ENCODE measurements around the gene HES6.

HES6 gene

GRCh38 chr2:238247841-238248453 is 8.1 kb upstream of the HES6 start:
- no peak overlapping the region for H3K27ac ChIP-seq (ENCODE audit: extremely low read depth, low read depth, low read length)
- peaks cover 0 to 8% of the 10 kb centered on the region in 2 experiments; a peak in 1 of 3 replicates for H3K36me3 ChIP-seq (ENCODE audit: control insufficient read depth in 2 of 2, insufficient read depth in 1 of 2, low read length in 2 of 2)

GRCh38 chr2:238247002-238247822 is 7.4 kb upstream of the HES6 start:
- CTCF ChIA-PET: interaction anchor here (0.7 to 2.7 kb wide), 3 partner anchors 9 to 16 kb away, joined by 3 to 7 read pairs (median 7); no protein-coding TSS in a partner anchor
- POLR2A ChIA-PET: no interaction called here
- no peak overlapping the region for H3K4me3 ChIP-seq (ENCODE audit: low read depth, low read length)
- H3K4me1 ChIP-seq (ENCODE audit: control insufficient read depth, insufficient read depth, low read length): peaks cover 4% of the 10 kb centered on the region
- TF ChIP-seq ZNF623 (tag by site-specific recombination; IDR thresholded peaks at IDR 0.05): peak; percentile 63
- no peak for TF ChIP-seq SP7 (tag by site-specific recombination; IDR thresholded peaks at IDR 0.05)
- peaks cover 0 to 8% of the 10 kb centered on the region in 2 experiments; a peak in 1 of 3 replicates for H3K36me3 ChIP-seq (ENCODE audit: control insufficient read depth in 2 of 2, insufficient read depth in 1 of 2, low read length in 2 of 2)
- no peak overlapping the region for H3K27ac ChIP-seq (ENCODE audit: extremely low read depth, low read depth, low read length)
- H3K9me3 ChIP-seq (ENCODE audit: control insufficient read depth, insufficient read depth, low read depth, low read length): no peaks in the 10 kb centered on the region

More at GRCh38 chr2:238247841-238248453, 8.1 kb upstream of the HES6 start:
- ChIA-PET POLR2A (no interaction called here), CTCF (interaction anchor here (0.6 to 2.7 kb wide), 5 partner anchors 8 to 772 kb away, joined by 3 to 7 read pairs (median 5); no protein-coding TSS in a partner anchor)
- Histone ChIP-seq H3K4me1 (ENCODE audit: control insufficient read depth, insufficient read depth, low read length) (peaks cover 4% of the 10 kb centered on the region), H3K4me3 (ENCODE audit: low read depth, low read length) (no peak overlapping the region), H3K9me3 (ENCODE audit: control insufficient read depth, insufficient read depth, low read depth, low read length) (no peaks in the 10 kb centered on the region)
- no peak for TF ChIP-seq ZNF76 (tag by site-specific recombination; IDR thresholded peaks at IDR 0.05; ENCODE audit: borderline replicate concordance, low read depth)
- peak; percentile 88 for TF ChIP-seq ZNF677 (tag by site-specific recombination; IDR thresholded peaks at IDR 0.05)

GRCh38 chr2:238244151-238244550 is 4.3 kb upstream of the HES6 start:
- no peak for TF ChIP-seq IKZF3 (tag by site-specific recombination; IDR thresholded peaks at IDR 0.05)
- no peak for TF ChIP-seq HOXA7 (CRISPR knock-in tag; IDR thresholded peaks at IDR 0.05; ENCODE audit: borderline replicate concordance)
- TF ChIP-seq ZNF664 (tag by site-specific recombination; IDR thresholded peaks at IDR 0.05): no peak
- no peak for TF ChIP-seq ZNF529 (tag by site-specific recombination; IDR thresholded peaks at IDR 0.05; ENCODE audit: insufficient replicate concordance)
- no peak for TF ChIP-seq SETDB1 (IDR thresholded peaks at IDR 0.05; ENCODE audit: insufficient read length, low read length)
- no peak for TF ChIP-seq GLIS1 (tag by site-specific recombination; IDR thresholded peaks at IDR 0.05)
- H3K4me1 ChIP-seq (ENCODE audit: control insufficient read depth, insufficient read depth, low read length): peaks cover 4% of the 10 kb centered on the region
- H3K4me3 ChIP-seq (ENCODE audit: low read depth, low read length): no peak overlapping the region
- CTCF ChIA-PET: interaction anchor here (0.9 to 3.0 kb wide), 3 partner anchors 9 to 19 kb away, joined by 3 to 17 read pairs (median 4); no protein-coding TSS in a partner anchor
- H3K9me3 ChIP-seq (ENCODE audit: control insufficient read depth, insufficient read depth, low read depth, low read length): no peaks in the 10 kb centered on the region
- no peak overlapping the region for H3K27ac ChIP-seq (ENCODE audit: extremely low read depth, low read depth, low read length)
- POLR2A ChIA-PET: no interaction called here
- H3K36me3 ChIP-seq (ENCODE audit: control insufficient read depth in 2 of 2, insufficient read depth in 1 of 2, low read length in 2 of 2): peaks cover 0 to 3% of the 10 kb centered on the region in 2 experiments; a peak in 1 of 3 replicates

- Histone ChIP-seq H3K4me1 (ENCODE audit: control insufficient read depth, insufficient read depth, low read length) (peaks cover 8% of the 10 kb centered on the region), H3K4me3 (ENCODE audit: low read depth, low read length) (no peak overlapping the region), H3K27ac (ENCODE audit: extremely low read depth, low read depth, low read length) (no peak overlapping the region; the same call in 1 of the 2 replicates), H3K9me3 (ENCODE audit: control insufficient read depth, insufficient read depth, low read depth, low read length) (no peaks in the 10 kb centered on the region), H3K36me3 (ENCODE audit: control insufficient read depth in 2 of 2, insufficient read depth in 1 of 2, low read length in 2 of 2) (peaks cover 0 to 3% of the 10 kb centered on the region in 2 experiments; a peak in 1 of 3 replicates)
- POLR2A ChIA-PET: no interaction called here
- TF ChIP-seq EGR2 (tag by site-specific recombination; IDR thresholded peaks at IDR 0.05; ENCODE audit: low read depth) (no peak), ZNF600 (tag by site-specific recombination; IDR thresholded peaks at IDR 0.05) (no peak), ZNF391 (tag by site-specific recombination; IDR thresholded peaks at IDR 0.05; ENCODE audit: borderline replicate concordance, low read depth) (no peak), ZNF624 (tag by site-specific recombination; IDR thresholded peaks at IDR 0.05) (no peak), KLF7 (tag by site-specific recombination; IDR thresholded peaks at IDR 0.05; ENCODE audit: borderline replicate concordance) (no peak), ZNF629 (tag by site-specific recombination; IDR thresholded peaks at IDR 0.05) (no peak), ZNF621 (tag by site-specific recombination; IDR thresholded peaks at IDR 0.05) (no peak), MZF1 (tag by site-specific recombination; IDR thresholded peaks at IDR 0.05; ENCODE audit: borderline replicate concordance) (no peak), ZNF37A (tag by site-specific recombination; IDR thresholded peaks at IDR 0.05) (no peak)
- CTCF ChIA-PET: interaction anchor here (0.7 to 3.0 kb wide), 3 partner anchors 13 to 117 kb away, joined by 3 to 17 read pairs (median 4); no protein-coding TSS in a partner anchor
Observed at GRCh38 chr2:238243496-238244076, 3.7 kb upstream of the HES6 start.
